Dendritic cell treated with granulocyte-macrophage colony-stimulating factor and Interleukin-4, amounts not matched to agents 40 ng/mL and 50 ng/mL, for 4 days (primary cell): ENCODE measurements around the gene TBX20.

ENCODE experiments used
- H3K27ac Mint-ChIP-seq: one replicate; pipeline ENCODE4 v1.8.0; 2022; ENCODE audit warnings: mild to moderate bottlenecking, mixed read lengths
- H3K27me3 Mint-ChIP-seq: one replicate; pipeline ENCODE4 v1.8.0; 2022; ENCODE audit warnings: mild to moderate bottlenecking, mixed read lengths
- H3K36me3 Mint-ChIP-seq: one replicate; pipeline ENCODE4 v1.8.0; 2022; ENCODE audit warnings: low read depth, mixed read lengths
- H3K4me1 Mint-ChIP-seq: one replicate; pipeline ENCODE4 v1.8.0; 2022; ENCODE audit warnings: low read depth, mixed read lengths
- H3K4me3 Mint-ChIP-seq: one replicate; pipeline ENCODE4 v1.8.0; 2022; ENCODE audit warnings: mild to moderate bottlenecking, moderate library complexity, mixed read lengths
- H3K9me3 Mint-ChIP-seq: one replicate; pipeline ENCODE4 v1.8.0; 2022; ENCODE audit warnings: mixed read lengths
- intact Hi-C: fragments of 100-400 bp; cut with micrococcal nuclease; formaldehyde crosslinking; loops from one replicate; pipeline ENCODE4 v1.15.0; 2022

The TBX20 gene

GRCh38 chr7:35259523-35259908 lies 5.6 kb upstream of the TBX20 start:
- H3K27ac Mint-ChIP-seq = no peak overlapping the region
- peaks cover 95% of the 10 kb centered on the region for H3K27me3 Mint-ChIP-seq
- H3K9me3 Mint-ChIP-seq = no peaks in the 10 kb centered on the region
- no peaks in the 10 kb centered on the region for H3K36me3 Mint-ChIP-seq
- H3K4me3 Mint-ChIP-seq = no peak overlapping the region
- intact Hi-C loops = no loop called here
- no peaks in the 10 kb centered on the region for H3K4me1 Mint-ChIP-seq

GRCh38 chr7:35258868-35259522 lies 5.1 kb upstream of the TBX20 start:
- no peak overlapping the region for H3K4me3 Mint-ChIP-seq
- intact Hi-C loops = no loop called here
- H3K27me3 Mint-ChIP-seq = peaks cover 97% of the 10 kb centered on the region

GRCh38 chr7:35258125-35258867 lies 4.4 kb upstream of the TBX20 start:
- intact Hi-C loops = no loop called here
- Mint-ChIP-seq H3K27me3 (peaks cover 97% of the 10 kb centered on the region), H3K4me3 (no peak overlapping the region), H3K4me1 (peaks cover 6% of the 10 kb centered on the region), H3K9me3 (no peaks in the 10 kb centered on the region), H3K27ac (no peak overlapping the region), H3K36me3 (no peaks in the 10 kb centered on the region)

More at GRCh38 chr7:35258868-35259522, 5.1 kb upstream of the TBX20 start:
- Mint-ChIP-seq H3K27ac (no peak overlapping the region), H3K9me3 (no peaks in the 10 kb centered on the region), H3K4me1 (no peaks in the 10 kb centered on the region), H3K36me3 (no peaks in the 10 kb centered on the region)

GRCh38 chr7:35257251-35258124 lies 3.6 kb upstream of the TBX20 start:
- intact Hi-C loops = no loop called here
- Mint-ChIP-seq H3K36me3 (no peaks in the 10 kb centered on the region), H3K4me1 (peaks cover 9% of the 10 kb centered on the region), H3K9me3 (no peaks in the 10 kb centered on the region), H3K4me3 (no peak overlapping the region), H3K27me3 (peaks cover 97% of the 10 kb centered on the region), H3K27ac (no peak overlapping the region)

- H3K27ac Mint-ChIP-seq = no peak overlapping the region
- intact Hi-C loops = no loop called here
- H3K9me3 Mint-ChIP-seq = no peaks in the 10 kb centered on the region
- H3K4me1 Mint-ChIP-seq = peaks cover 9% of the 10 kb centered on the region
- peaks cover 97% of the 10 kb centered on the region for H3K27me3 Mint-ChIP-seq
- H3K36me3 Mint-ChIP-seq = no peaks in the 10 kb centered on the region
- H3K4me3 Mint-ChIP-seq = no peak overlapping the region
These were observed 2.6 kb upstream of the TBX20 start for GRCh38 chr7:35256256-35257175.

- Mint-ChIP-seq H3K27ac (no peak overlapping the region), H3K4me3 (no peak overlapping the region), H3K9me3 (no peaks in the 10 kb centered on the region), H3K4me1 (peaks cover 9% of the 10 kb centered on the region), H3K27me3 (peaks cover 95% of the 10 kb centered on the region), H3K36me3 (no peaks in the 10 kb centered on the region)
- intact Hi-C loops = no loop called here
These were observed 1.7 kb upstream of the TBX20 start for GRCh38 chr7:35255443-35256255.

- peaks cover 95% of the 10 kb centered on the region for H3K27me3 Mint-ChIP-seq
- no peaks in the 10 kb centered on the region for H3K36me3 Mint-ChIP-seq
- intact Hi-C loops = no loop called here
- H3K4me1 Mint-ChIP-seq = peaks cover 9% of the 10 kb centered on the region
- no peak overlapping the region for H3K27ac Mint-ChIP-seq
- no peaks in the 10 kb centered on the region for H3K9me3 Mint-ChIP-seq
- peak overlapping the region; percentile 32 for H3K4me3 Mint-ChIP-seq
These were observed 869 bp upstream of the TBX20 start for GRCh38 chr7:35254496-35255442.

- intact Hi-C loops = no loop called here
- Mint-ChIP-seq H3K27ac (no peak overlapping the region), H3K9me3 (no peaks in the 10 kb centered on the region), H3K36me3 (no peaks in the 10 kb centered on the region), H3K27me3 (peaks cover 95% of the 10 kb centered on the region), H3K4me3 (peak overlapping the region; percentile 54), H3K4me1 (peaks cover 9% of the 10 kb centered on the region)
These were observed 515 bp downstream of the TBX20 start for GRCh38 chr7:35253460-35253709.

GRCh38 chr7:35252612-35253459 lies 1.1 kb downstream of the TBX20 start:
- H3K27ac Mint-ChIP-seq = no peak overlapping the region
- H3K9me3 Mint-ChIP-seq = no peaks in the 10 kb centered on the region
- intact Hi-C loops = no loop called here
- peaks cover 90% of the 10 kb centered on the region for H3K27me3 Mint-ChIP-seq
- no peak overlapping the region for H3K4me3 Mint-ChIP-seq
- H3K36me3 Mint-ChIP-seq = no peaks in the 10 kb centered on the region
- H3K4me1 Mint-ChIP-seq = peaks cover 9% of the 10 kb centered on the region

GRCh38 chr7:35251606-35252310 lies 2.1 kb downstream of the TBX20 start:
- Mint-ChIP-seq H3K27ac (no peak overlapping the region), H3K4me1 (peaks cover 9% of the 10 kb centered on the region), H3K9me3 (no peaks in the 10 kb centered on the region), H3K4me3 (no peak overlapping the region), H3K27me3 (peaks cover 86% of the 10 kb centered on the region), H3K36me3 (no peaks in the 10 kb centered on the region)
- intact Hi-C loops = no loop called here

GRCh38 chr7:35250941-35251340 lies 3.0 kb downstream of the TBX20 start:
- H3K36me3 Mint-ChIP-seq = no peaks in the 10 kb centered on the region
- H3K4me1 Mint-ChIP-seq = peaks cover 9% of the 10 kb centered on the region
- H3K27ac Mint-ChIP-seq = no peak overlapping the region
- intact Hi-C loops = no loop called here
- H3K4me3 Mint-ChIP-seq = no peak overlapping the region
- no peaks in the 10 kb centered on the region for H3K9me3 Mint-ChIP-seq
- peaks cover 80% of the 10 kb centered on the region for H3K27me3 Mint-ChIP-seq
